ENCODE measurements around the gene LCE7A. TPM values are rescaled to one million over a fixed set of nuclear protein-coding genes. Genes with fewer than 3 reads are reported as not detected.

Gene LCE7A
- total RNA-seq, 1 experiment from 2014 or later = not detected

DNA sequence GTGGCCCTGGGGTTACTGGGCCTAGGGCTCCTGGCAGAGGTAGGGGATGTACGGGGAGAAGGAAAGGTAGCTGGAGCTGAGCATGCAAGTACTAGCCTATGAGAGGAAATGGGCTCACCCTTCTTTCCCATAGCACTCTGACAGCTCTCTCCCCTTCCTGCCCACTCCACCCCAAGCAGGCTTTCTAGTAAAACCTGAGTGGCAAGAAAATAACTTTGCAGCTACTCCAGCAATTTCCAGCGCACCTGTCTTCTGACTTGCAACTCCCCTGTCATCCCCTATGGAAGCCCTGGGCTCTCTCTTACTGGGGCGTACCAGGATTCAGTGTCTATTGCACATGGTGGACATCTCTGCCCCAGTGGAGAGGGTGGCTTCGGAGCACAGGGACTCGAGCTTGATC is 41.8 kb downstream of the LCE7A start:
- Mint-ChIP-seq H3K36me3 (ENCODE audit: insufficient read depth in 1 of 3, low read depth in 3 of 3) (peaks cover 0 to 31% (median 0%) of the 10 kb centered on the region in 3 experiments; a peak in 4 of 7 replicates), H3K9me3 (peaks cover 70 to 87% of the 10 kb centered on the region in 2 experiments), H3K27me3 (ENCODE audit: low read depth) (peaks cover 7% of the 10 kb centered on the region; the same call in 1 of the 2 replicates), H3K4me3 (no peak overlapping the region), H3K4me1 (no peaks in the 10 kb centered on the region), H3K27ac (no peak overlapping the region)
- no CpG with 5 or more reads among the region's 5 CpGs for WGBS (ENCODE audit: extremely low coverage, insufficient read length, low lambda C conversion rate)
- Histone ChIP-seq H3K9ac (ENCODE audit: extremely low read depth, insufficient read length, low read length) (no peak overlapping the region), H3K56ac (ENCODE audit: insufficient read length, low read depth, low read length) (no peak overlapping the region), H4K8ac (replicated peaks; ENCODE audit: insufficient read length, low read depth, low read length) (no peak overlapping the region), H3K14ac (ENCODE audit: insufficient read depth, low read length) (no peak overlapping the region), H2AK5ac (ENCODE audit: insufficient read length, low read length) (no peak overlapping the region), H3K4me2 (ENCODE audit: insufficient read depth, insufficient read length, low read length) (no peak overlapping the region), H3K4ac (ENCODE audit: low read depth, low read length) (no peak overlapping the region), H3K79me1 (ENCODE audit: insufficient read depth, low read depth, low read length, poor library complexity, severe bottlenecking) (no peaks in the 10 kb centered on the region), H2BK120ac (ENCODE audit: low read depth, low read length, poor library complexity, severe bottlenecking) (no peak overlapping the region), H3K4me1 (ENCODE audit: insufficient read depth, low read length) (no peaks in the 10 kb centered on the region; the same call in 1 of the 2 replicates), H3T11ph (ENCODE audit: low read length) (no peak overlapping the region), H4K20me1 (ENCODE audit: control insufficient read depth, insufficient read depth, insufficient read length) (no peaks in the 10 kb centered on the region), H3K23me2 (ENCODE audit: insufficient read length, low read depth, low read length, poor library complexity, severe bottlenecking) (no peaks in the 10 kb centered on the region), H3K23ac (ENCODE audit: insufficient read length, low read depth, low read length) (no peak overlapping the region), H3K27me3 (ENCODE audit: insufficient read depth, low read length) (no peaks in the 10 kb centered on the region), H3K27ac (ENCODE audit: insufficient read length, low read depth, low read length) (no peak overlapping the region), H3K18ac (ENCODE audit: insufficient read length, low read depth, low read length) (no peak overlapping the region), H4K91ac (ENCODE audit: insufficient read length, low read depth, low read length) (no peak overlapping the region), H2BK12ac (ENCODE audit: insufficient read length, low read depth, low read length) (no peak overlapping the region), H4K5ac (ENCODE audit: insufficient read length, low read depth, low read length) (no peak overlapping the region), H3K9me3 (ENCODE audit: control insufficient read depth, low read depth, low read length) (no peaks in the 10 kb centered on the region), H2BK15ac (ENCODE audit: low read depth, low read length) (no peak overlapping the region), H2AFZ (ENCODE audit: low read length) (no peak overlapping the region), H2BK20ac (ENCODE audit: low read depth, low read length, poor library complexity, severe bottlenecking) (no peak overlapping the region), H3K79me2 (ENCODE audit: insufficient read depth, low read length) (no peaks in the 10 kb centered on the region), H2BK5ac (ENCODE audit: insufficient read length, low read length) (no peak overlapping the region)
- DNase-seq = no peak
- TF ChIP-seq, protein P1, sequence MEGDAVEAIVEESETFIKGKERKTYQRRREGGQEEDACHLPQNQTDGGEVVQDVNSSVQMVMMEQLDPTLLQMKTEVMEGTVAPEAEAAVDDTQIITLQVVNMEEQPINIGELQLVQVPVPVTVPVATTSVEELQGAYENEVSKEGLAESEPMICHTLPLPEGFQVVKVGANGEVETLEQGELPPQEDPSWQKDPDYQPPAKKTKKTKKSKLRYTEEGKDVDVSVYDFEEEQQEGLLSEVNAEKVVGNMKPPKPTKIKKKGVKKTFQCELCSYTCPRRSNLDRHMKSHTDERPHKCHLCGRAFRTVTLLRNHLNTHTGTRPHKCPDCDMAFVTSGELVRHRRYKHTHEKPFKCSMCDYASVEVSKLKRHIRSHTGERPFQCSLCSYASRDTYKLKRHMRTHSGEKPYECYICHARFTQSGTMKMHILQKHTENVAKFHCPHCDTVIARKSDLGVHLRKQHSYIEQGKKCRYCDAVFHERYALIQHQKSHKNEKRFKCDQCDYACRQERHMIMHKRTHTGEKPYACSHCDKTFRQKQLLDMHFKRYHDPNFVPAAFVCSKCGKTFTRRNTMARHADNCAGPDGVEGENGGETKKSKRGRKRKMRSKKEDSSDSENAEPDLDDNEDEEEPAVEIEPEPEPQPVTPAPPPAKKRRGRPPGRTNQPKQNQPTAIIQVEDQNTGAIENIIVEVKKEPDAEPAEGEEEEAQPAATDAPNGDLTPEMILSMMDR (conservative IDR thresholded peaks at IDR 0.05) = no peak

Measured in H9 (cell line).